Smooth muscle cell of the brain vasculature (primary cell): Measurements from ENCODE around the gene SPEG.
"Not testable (repeated sequence)": the region's sequence is repeated elsewhere in the genome, so short reads cannot be mapped to it uniquely, and the experiment has no call there.

ENCODE experiments used
- DNase-seq: peaks from one replicate; pipeline ENCODE4 v3.0.0-alpha.2; 2012; ENCODE audit warnings: low read depth, low spot score

The SPEG gene

GRCh38 chr2:219434718-219435525 is at the start of gene SPEG:
TSS of gene SPEG (plus strand) at chr2:219434843. CDS start at chr2:219434978, 135 bp downstream.
- no peak for DNase-seq

- no peak for DNase-seq
Observed at GRCh38 chr2:219384859-219385258, 49.8 kb upstream of the SPEG start.

- DNase-seq = no peak
Observed at GRCh38 chr2:219385958-219386520, 48.6 kb upstream of the SPEG start.

GRCh38 chr2:219386532-219387280 is 47.9 kb upstream of the SPEG start:
- DNase-seq = no peak

- peak; percentile 63 for DNase-seq
Observed at GRCh38 chr2:219387306-219388120, 47.1 kb upstream of the SPEG start, which contains the start of gene DNPEP. TSS of gene DNPEP (minus strand) at chr2:219387912. CDS start at chr2:219387794, 118 bp downstream.

- peak; percentile 85 for DNase-seq
Observed at GRCh38 chr2:219388121-219388906, 46.3 kb upstream of the SPEG start.

GRCh38 chr2:219388907-219389156 is 45.8 kb upstream of the SPEG start:
- no peak for DNase-seq

- no peak for DNase-seq
Observed at GRCh38 chr2:219392754-219393153, 41.9 kb upstream of the SPEG start.

- not testable (repeated sequence) for DNase-seq
Observed at GRCh38 chr2:219395056-219395455, 39.6 kb upstream of the SPEG start.

GRCh38 chr2:219395609-219396008 is 39.0 kb upstream of the SPEG start:
- DNase-seq = no peak

GRCh38 chr2:219396863-219397457 is 37.7 kb upstream of the SPEG start:
- no peak for DNase-seq

- DNase-seq = no peak
Observed at GRCh38 chr2:219398721-219399363, 35.8 kb upstream of the SPEG start.

- no peak for DNase-seq
Observed at GRCh38 chr2:219399716-219400478, 34.7 kb upstream of the SPEG start.

- no peak for DNase-seq
Observed at GRCh38 chr2:219400562-219400961, 34.1 kb upstream of the SPEG start.

GRCh38 chr2:219401606-219402005 is 33.0 kb upstream of the SPEG start:
- DNase-seq = no peak

- peak; percentile 65 for DNase-seq
Observed at GRCh38 chr2:219402665-219403515, 31.8 kb upstream of the SPEG start.

- no peak for DNase-seq
Observed at GRCh38 chr2:219403861-219404260, 30.8 kb upstream of the SPEG start.

- DNase-seq = no peak
Observed at GRCh38 chr2:219404291-219404910, 30.2 kb upstream of the SPEG start.
